Right lobe of liver (tissue), 6 donors: ENCODE data around the gene ZNF460. TPM values are rescaled to one million over a fixed set of nuclear protein-coding genes. Genes with fewer than 3 reads are reported as not detected.
A peak's percentile ranks its signal among the peaks of the same experiment; 100 is the strongest.

Experiments used
- ATAC-seq, 4 donors: fragments of 200-7000 bp; cut with Tn5 transposase; one replicate each; pipeline ENCODE4 v1.9.1; 2020; ENCODE audit warnings: mild to moderate bottlenecking in 4 of 4, moderate library complexity in 4 of 4
- DNase-seq, 3 donors: peaks; one replicate each; pipeline ENCODE4 v3.0.0-alpha.2; 2020
- H3K27ac ChIP-seq, 3 donors: fragments of 200-600 bp; one replicate each; pipeline ENCODE4 v1.8.0; 2022
- H3K27me3 ChIP-seq, 2 donors: fragments of 200-600 bp; one replicate each; pipeline ENCODE4 v1.8.0; 2022
- H3K36me3 ChIP-seq, 4 donors: fragments of 200-600 bp; sonication (generic) in 1 of 4; one replicate each; pipeline versions ENCODE4 v1.5.1 to v1.8.0; 2017 to 2022; ENCODE audit warnings: control low read depth in 1 of 4
- H3K4me1 ChIP-seq, 4 donors: fragments of 200-600 bp; sonication (generic) in 1 of 4; one replicate each; pipeline versions ENCODE4 v1.5.1 to v1.8.0; 2017 to 2022; ENCODE audit warnings: control low read depth in 1 of 4
- H3K4me3 ChIP-seq, 3 donors: fragments of 200-600 bp; one replicate each; pipeline ENCODE4 v1.8.0; 2022
- H3K9me3 ChIP-seq, 4 donors: fragments of 200-600 bp; sonication (generic) in 1 of 4; one replicate each; pipeline versions ENCODE4 v1.5.1 to v1.8.0; 2017 to 2022; ENCODE audit warnings: control low read depth in 1 of 4
- CTCF ChIP-seq, 4 donors: fragments of 200-600 bp in 3 of 4; fragments of 450-650 bp in 1 of 4; IDR thresholded peaks; one replicate each; pipeline versions ENCODE4 v1.5.1 to v1.8.0; 2016 to 2022; ENCODE audit warnings: antibody characterized with exemption in 4 of 4, mild to moderate bottlenecking in 2 of 4
- POLR2A ChIP-seq: fragments of 450-650 bp; IDR thresholded peaks from one replicate; pipeline ENCODE4 v1.6.1; 2017; ENCODE audit warnings: antibody characterized with exemption, mild to moderate bottlenecking
- WGBS: methylation state at CpG from one replicate; pipeline ENCODE4 v1.1.6; 2018; ENCODE audit warnings: low coverage, low lambda C conversion rate; ENCODE audit not compliant: insufficient coverage; ENCODE audit errors: missing lambda C conversion rate; 5-methylcytosine and 5-hydroxymethylcytosine counted together
- intact Hi-C, 2 donors: fragments of 100-400 bp; cut with DNase I; formaldehyde crosslinking; loops; one replicate each; pipeline versions ENCODE4 v1.11.2 to v1.14.1; 2022
- total RNA-seq, 6 experiments: library from RNA; depleted of rRNA in 2 of 6; stranded (reverse); fragments of >200 nt in 2 of 6; fragmentation: NEBNext Ultra II Directional in 3 of 6; extraction: Animal tissue kit (Norgen Biotek cat#: 25700) in 3 of 6; gene quantifications; one replicate each; pipeline versions ENCODE4 v1.1.0 to v1.2.4, GENCODE V29; 2016 to 2023
- donor health status: DM: no; HTN: yes; CAD: no.
- donor health status: DM: no; HTN: no; CAD: no.
- donor health status: DM: no; HTN: no; CAD: no.
- donor health status: DM: no; HTN: yes; CAD: no.
- donor health status: DM: no; HTN: yes; CAD: no.

ZNF460 gene
- total RNA-seq, 6 experiments from 2014 or later = 15.7 to 24.2 (median 21.8) TPM

- ATAC-seq = no peak
- intact Hi-C loops = no loop called here
- TF ChIP-seq POLR2A = no peak
- no peak for TF ChIP-seq CTCF (IDR thresholded peaks at IDR 0.05)
These were observed 696 bp downstream of the ZNF460 start for GRCh38 chr19:57280962-57281400.

DNA sequence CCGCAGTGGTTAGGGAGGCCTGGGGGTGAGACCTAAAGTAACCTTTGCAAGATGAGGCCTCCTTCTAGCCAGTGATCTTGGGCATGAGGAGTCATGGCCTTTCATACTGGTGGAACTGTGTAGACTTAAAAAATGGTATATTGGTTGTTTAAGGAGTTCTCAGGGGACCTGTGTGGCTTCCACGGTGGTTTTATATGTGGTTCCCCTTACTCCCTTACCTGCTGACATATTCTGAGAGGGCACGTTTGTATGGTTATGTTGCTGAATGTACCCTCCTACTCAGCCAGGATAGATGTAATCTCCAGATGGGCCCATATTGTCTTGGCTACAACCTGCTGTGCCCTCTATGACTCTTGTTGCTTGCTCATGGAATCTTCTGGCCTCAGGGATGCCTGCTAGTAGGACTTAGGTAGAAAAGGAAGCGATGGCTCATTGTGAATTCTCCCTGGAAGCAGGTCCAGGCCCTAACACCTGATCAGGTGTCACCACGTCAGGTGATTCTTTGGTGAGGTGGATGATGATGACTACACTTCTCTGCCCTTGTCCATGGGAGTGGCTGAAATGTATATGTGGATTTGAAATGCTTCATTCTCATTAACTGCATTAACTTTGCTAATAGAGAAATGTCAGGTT lies 1.8 kb downstream of the ZNF460 start:
- H3K27ac ChIP-seq = no peak overlapping the region
- H3K27me3 ChIP-seq = no peaks in the 10 kb centered on the region
- H3K4me3 ChIP-seq = peak overlapping the region in 1 of 3 donors; percentile 97
- ATAC-seq = no peak
- 77% methylated on average over 4 of the region's 5 CpGs for whole genome bisulfite sequencing
- H3K36me3 ChIP-seq = peaks cover 12 to 34% (median 16%) of the 10 kb centered on the region in 4 donors
- intact Hi-C loops = no loop called here
- no peaks in the 10 kb centered on the region for H3K9me3 ChIP-seq
- TF ChIP-seq POLR2A = no peak
- no peak for DNase-seq
- peaks cover 0 to 19% (median 5%) of the 10 kb centered on the region in 4 donors for H3K4me1 ChIP-seq

More at GRCh38 chr19:57280962-57281400, 696 bp downstream of the ZNF460 start:
- H3K36me3 ChIP-seq = peaks cover 12 to 23% (median 15%) of the 10 kb centered on the region in 4 donors
- peak overlapping the region; percentile 88 to 98 (median 97) for H3K4me3 ChIP-seq
- H3K9me3 ChIP-seq = no peaks in the 10 kb centered on the region
- H3K4me1 ChIP-seq = peaks cover 0 to 19% (median 5%) of the 10 kb centered on the region in 4 donors
- peak overlapping the region; percentile 90 to 98 (median 97) for H3K27ac ChIP-seq
- WGBS = 2% methylated on average over 6 of the region's 6 CpGs
- DNase-seq = no peak
- H3K27me3 ChIP-seq = no peaks in the 10 kb centered on the region

GRCh38 chr19:57288373-57288772 lies 8.1 kb downstream of the ZNF460 start:
- no peak for ATAC-seq
- no peaks in the 10 kb centered on the region for H3K4me1 ChIP-seq
- no peak overlapping the region for H3K4me3 ChIP-seq
- intact Hi-C loops = no loop called here
- H3K27ac ChIP-seq = no peak overlapping the region
- WGBS = 98% methylated on average over 4 of the region's 4 CpGs
- TF ChIP-seq POLR2A (no peak), CTCF (IDR thresholded peaks at IDR 0.05) (no peak)
- H3K36me3 ChIP-seq = peaks cover 13 to 94% (median 50%) of the 10 kb centered on the region in 4 donors
- DNase-seq = no peak
- H3K9me3 ChIP-seq = peaks cover 0 to 17% (median under 1%) of the 10 kb centered on the region in 4 donors
- H3K27me3 ChIP-seq = no peaks in the 10 kb centered on the region

DNA sequence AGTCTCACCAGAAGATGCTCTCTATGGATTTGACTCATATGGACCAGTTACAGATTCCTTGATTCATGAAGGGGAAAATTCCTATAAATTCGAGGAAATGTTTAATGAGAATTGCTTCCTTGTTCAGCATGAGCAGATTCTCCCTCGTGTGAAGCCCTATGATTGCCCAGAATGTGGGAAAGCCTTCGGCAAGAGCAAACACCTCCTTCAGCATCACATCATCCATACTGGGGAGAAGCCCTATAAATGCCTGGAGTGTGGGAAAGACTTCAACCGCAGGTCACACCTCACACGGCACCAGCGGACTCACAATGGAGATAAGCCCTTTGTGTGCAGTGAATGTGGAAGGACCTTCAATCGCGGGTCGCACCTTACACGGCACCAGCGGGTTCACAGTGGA lies 10.7 kb downstream of the ZNF460 start:
- Histone ChIP-seq H3K9me3 (peaks cover 0 to 17% (median under 1%) of the 10 kb centered on the region in 4 donors), H3K27ac (no peak overlapping the region), H3K4me1 (no peaks in the 10 kb centered on the region), H3K4me3 (no peak overlapping the region), H3K36me3 (peaks cover 0 to 71% (median 35%) of the 10 kb centered on the region in 4 donors), H3K27me3 (no peaks in the 10 kb centered on the region)
- no peak for ATAC-seq
- 96% methylated on average over 11 of the region's 11 CpGs for WGBS
- TF ChIP-seq POLR2A = no peak
- TF ChIP-seq CTCF (IDR thresholded peaks at IDR 0.05) = no peak
- intact Hi-C loops = no loop called here
- DNase-seq = no peak

GRCh38 chr19:57292547-57292946 lies 12.3 kb downstream of the ZNF460 start:
- ATAC-seq (no peak), DNase-seq (no peak)
- intact Hi-C loops = no loop called here
- Histone ChIP-seq H3K4me3 (no peak overlapping the region), H3K36me3 (peaks cover 0 to 56% (median 34%) of the 10 kb centered on the region in 4 donors), H3K4me1 (no peaks in the 10 kb centered on the region), H3K27ac (no peak overlapping the region), H3K27me3 (no peaks in the 10 kb centered on the region), H3K9me3 (peaks cover 0 to 17% (median under 1%) of the 10 kb centered on the region in 4 donors)
- TF ChIP-seq POLR2A (no peak), CTCF (IDR thresholded peaks at IDR 0.05) (no peak)
- 86% methylated on average over 1 of the region's 1 CpG for WGBS
